Renal pelvis (tissue), 4 donors: Measurements from ENCODE around the gene PRSS2. TPM values are rescaled to one million over a fixed set of nuclear protein-coding genes. Genes with fewer than 3 reads are reported as not detected.

Experiments
- DNase-seq: peaks from one replicate; pipeline ENCODE4 v3.0.0-alpha.2; 2013
- polyA plus RNA-seq, 3 donors: library from polyadenylated mRNA; unstranded; fragments of 120-200 nt; gene quantifications; one replicate each; pipeline ENCODE4 v1.2.1, GENCODE V29; 2013; ENCODE audit not compliant: insufficient read length in 3 of 3

PRSS2 gene
- polyA plus RNA-seq, 3 donors, result not detected

DNA sequence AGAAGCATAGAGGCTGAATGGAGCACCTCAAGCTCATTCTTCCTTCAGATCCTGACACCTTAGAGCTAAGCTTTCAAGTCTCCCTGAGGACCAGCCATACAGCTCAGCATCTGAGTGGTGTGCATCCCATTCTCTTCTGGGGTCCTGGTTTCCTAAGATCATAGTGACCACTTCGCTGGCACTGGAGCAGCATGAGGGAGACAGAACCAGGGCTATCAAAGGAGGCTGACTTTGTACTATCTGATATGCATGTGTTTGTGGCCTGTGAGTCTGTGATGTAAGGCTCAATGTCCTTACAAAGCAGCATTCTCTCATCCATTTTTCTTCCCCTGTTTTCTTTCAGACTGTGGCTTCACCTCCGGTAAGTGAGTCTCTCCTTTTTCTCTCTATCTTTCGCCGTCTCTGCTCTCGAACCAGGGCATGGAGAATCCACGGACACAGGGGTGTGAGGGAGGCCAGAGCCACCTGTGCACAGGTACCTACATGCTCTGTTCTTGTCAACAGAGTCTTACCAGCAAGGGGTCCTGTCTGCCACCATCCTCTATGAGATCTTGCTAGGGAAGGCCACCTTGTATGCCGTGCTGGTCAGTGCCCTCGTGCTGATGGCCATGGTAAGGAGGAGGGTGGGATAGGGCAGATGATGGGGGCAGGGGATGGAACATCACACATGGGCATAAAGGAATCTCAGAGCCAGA, 31.0 kb downstream of the PRSS2 start:
- no peak for DNase-seq

DNA sequence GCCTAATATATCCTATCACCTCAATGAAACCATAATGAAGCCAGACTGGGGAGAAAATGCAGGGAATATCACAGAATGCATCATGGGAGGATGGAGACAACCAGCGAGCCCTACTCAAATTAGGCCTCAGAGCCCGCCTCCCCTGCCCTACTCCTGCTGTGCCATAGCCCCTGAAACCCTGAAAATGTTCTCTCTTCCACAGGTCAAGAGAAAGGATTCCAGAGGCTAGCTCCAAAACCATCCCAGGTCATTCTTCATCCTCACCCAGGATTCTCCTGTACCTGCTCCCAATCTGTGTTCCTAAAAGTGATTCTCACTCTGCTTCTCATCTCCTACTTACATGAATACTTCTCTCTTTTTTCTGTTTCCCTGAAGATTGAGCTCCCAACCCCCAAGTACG, 31.5 kb downstream of the PRSS2 start:
- DNase-seq, result no peak

DNA sequence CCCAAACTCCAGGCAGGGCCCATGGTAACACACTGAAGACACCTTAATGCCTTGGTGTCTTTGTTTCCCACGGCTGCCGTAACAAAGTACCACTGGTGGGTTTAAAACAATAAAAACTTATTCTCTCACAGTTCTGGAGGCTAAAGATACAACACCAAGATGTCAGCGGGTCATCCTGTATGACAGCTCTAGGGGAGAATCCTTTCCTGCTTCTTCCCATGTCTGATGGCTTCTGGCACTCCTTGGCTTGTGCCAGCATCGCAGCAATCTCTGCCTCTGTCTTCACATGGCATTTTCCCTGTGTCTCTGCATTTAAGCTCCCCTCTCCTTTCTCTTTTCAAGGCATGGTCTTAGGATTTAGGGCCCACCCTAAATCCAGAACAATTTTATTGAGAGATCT, 33.1 kb downstream of the PRSS2 start:
- DNase-seq, result no peak

DNA sequence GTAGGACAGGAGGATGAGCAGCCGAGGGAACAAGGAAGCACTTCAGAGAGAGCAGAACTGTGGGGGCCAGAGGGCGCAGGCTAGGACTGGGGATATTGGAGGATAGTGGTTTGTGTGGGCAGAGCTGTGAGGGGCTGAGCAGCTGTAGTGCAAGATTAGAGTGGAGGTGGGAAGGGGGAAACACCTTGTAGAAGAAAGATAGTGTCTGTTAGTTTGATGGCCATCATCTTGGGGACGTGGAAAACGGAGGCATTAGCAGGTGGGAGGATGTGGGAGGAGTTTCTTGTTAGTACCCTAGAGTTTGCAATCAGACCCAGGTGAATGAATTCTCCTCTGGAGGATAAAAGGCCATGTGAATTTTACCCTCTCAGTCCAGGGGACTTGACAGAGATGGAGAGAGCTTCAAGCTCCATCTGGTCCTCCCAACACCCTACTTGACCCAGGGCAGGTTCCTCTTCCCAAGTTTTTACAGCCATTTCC, 34.0 kb downstream of the PRSS2 start:
- no peak for DNase-seq

DNA sequence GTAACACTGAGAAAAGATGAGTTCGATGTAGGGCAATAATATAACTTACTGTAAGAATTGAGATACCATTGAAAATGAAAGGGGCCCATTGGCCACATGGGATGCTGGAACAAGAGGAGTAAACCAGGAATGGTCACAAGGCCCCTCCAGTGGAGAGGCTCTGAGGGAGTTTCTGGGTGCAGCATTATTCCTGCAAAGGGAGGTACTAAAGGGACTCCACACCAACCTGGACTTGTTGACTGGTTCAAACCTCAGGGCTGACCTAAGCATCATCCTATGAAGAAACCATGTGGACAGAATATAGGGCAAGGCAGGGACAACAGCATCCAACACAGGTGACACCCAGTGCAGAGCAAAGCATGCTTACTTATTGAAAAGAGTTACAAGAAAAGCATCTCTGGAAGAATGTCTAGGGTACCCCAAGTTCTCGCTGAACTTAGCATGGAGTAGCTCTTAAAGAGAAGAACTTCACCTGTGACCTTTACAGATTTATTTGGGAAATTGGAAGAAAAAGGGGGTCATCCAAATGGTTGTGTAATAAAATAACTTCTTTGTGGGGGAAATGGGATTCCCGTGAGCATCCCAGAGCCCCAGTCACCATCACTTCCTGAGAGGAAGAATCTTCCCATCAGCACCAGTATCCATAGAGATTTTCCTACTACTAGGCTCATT, 34.7 kb downstream of the PRSS2 start:
- DNase-seq, result no peak

DNA sequence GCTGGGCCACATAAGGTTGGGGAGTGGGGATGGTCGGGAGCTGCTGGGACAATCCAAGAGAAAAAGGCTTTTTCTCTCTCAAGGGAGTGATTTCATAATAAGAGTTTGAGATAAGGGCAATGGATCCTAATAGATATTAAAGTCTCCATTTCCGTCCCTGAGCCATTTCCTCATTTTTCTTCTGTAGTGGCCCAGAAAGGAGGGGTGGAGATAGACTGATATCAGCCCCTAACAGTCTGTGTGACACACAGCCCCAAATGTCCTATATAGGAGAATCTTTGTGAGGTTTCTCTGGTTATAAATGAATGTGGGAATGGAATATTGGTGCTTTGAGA, 35.2 kb downstream of the PRSS2 start:
- no peak for DNase-seq

DNA sequence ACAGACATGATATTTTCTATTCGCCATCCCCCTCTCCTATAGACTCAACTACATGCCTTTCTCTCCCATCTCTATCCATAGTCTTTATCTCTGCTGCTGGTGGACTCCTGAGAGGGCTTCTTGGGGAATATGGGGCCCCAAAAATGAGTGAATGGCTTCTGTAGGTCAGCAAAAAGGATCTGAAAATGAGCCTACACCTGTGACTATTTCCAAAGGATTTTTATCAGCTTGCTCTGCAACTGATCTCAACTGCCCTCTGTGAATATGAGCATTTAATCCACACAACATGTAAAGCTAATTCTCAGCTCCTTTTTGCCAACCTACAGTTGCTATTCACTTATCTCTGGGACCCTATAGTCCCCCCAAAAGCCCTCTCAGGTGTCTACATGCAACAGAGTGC, 36.2 kb downstream of the PRSS2 start:
- DNase-seq, result no peak

DNA sequence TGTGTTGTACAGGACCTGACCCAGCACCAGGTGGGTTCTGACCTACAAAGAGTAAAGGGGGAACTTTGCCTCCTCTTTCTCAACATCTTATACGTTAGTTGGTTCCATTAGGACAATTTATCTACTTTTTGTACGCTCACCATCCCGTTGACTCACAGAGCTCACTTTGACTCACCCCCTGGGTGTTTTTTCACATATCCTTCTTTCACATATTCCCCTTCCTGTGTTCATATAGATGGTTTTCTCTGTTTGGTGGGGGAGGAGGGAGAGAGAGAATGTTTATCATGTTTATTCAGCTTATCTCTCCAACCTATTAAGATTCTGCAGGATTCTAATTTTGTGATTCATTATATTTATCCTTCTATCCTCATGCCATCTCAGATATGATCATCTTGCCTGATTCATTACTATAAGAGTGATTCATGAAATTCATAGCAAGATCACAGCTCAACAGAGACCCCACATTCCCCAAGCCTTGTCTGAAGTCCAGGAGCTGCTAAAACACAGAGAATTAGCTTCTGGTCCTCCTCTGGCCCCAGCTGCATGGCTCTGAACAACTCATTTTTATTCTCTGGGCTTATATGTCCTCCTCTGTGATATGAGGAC, 37.2 kb downstream of the PRSS2 start:
- no peak for DNase-seq

DNA sequence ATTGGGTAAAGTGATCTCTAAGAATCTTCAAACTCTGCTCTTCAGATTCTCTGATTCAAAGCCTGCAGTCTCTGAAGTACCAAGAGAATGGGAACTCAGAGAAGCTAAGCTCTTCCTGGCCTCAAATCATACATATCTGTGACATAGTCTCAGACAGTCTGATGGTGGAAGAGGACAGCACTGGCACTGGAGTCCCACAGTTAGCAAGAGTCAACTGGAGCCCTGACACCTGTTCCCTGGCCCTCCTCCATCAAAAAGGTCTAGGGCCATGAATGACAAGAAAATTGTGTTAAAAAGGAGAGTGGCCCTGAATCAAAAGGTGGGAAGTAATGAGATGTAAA, 37.7 kb downstream of the PRSS2 start:
- no peak for DNase-seq

DNA sequence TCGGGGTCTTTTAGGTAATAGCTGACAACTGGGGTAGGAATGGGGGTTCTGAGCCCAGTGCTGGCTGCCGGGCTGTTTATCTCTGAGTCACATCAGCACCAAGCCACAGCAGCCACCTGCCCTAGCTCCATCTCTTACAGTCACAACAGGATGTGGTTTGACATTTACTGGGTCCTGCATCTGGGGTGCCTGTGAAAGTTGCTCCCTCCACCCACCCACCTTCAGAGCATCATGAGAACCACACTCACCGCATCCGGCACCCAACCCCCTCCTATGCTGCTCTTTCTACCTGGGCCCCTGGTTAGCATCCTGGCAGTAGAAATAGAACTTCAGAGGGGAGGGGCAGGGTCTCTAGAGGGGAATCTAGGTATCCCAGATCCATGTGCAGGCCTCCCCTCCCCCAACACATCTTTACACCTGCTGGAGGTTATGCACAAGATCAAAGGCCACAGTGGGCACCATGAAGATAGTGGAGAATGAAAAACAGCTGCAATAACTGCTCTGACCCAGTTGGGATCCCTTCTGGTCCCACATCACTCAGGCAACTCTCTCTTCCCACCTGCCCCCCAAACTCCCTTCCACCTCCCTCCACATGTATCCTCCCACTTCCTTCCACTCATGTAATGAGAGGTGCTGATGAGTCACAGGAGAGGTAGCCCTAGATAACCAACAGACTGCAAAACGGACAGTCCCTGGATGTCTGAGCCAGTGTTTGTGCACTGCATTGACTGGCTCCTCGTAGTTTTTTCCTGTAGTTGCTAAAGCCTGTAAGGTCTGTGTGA, 38.2 kb downstream of the PRSS2 start:
- DNase-seq, result no peak

DNA sequence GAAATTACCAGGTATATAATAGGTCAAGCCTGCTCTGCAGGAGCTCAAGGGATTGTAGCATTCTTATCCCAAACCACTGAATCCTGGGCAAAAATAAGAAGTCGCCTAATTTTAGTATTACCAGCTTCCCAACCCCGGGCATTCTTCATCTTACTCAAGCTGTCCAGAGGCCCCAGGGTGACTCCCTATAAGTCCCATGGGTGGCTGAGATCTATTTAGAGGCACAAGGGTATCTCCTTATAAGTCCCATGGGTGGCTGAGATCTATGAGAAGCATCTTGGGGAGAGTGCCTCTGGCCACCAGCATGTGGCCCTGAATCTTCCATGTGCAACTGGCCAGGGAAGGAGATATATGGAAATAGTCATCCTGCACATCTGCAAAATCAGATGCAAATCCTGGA, 38.9 kb downstream of the PRSS2 start:
- DNase-seq, result no peak

DNA sequence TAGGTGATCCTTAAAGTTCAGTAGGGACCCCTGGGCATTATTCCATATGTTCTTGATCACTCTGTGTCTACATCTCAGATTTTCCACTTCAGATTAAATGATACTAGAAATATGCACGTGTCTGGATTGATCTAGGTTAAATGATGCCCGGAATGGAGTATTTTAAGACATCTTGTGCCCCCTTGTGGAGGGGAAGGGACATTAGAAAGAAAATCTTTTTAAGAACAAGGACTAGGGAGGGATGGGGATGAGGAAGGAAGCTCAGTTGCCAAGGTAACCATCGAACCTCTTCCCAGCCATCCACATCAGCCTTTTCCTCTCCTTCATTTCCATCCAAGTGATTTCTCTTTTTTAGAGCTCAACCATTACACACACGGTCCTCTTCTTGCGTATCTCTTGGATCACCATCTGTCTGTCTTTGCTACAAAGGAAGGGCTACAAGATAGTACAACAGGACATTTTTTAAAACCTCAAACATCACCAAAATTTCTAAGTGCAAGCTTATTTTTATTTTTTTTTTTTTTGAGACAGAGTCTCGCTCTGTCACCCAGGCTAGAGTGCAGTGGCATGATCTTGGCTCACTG, 40.5 kb downstream of the PRSS2 start:
- no peak for DNase-seq

DNA sequence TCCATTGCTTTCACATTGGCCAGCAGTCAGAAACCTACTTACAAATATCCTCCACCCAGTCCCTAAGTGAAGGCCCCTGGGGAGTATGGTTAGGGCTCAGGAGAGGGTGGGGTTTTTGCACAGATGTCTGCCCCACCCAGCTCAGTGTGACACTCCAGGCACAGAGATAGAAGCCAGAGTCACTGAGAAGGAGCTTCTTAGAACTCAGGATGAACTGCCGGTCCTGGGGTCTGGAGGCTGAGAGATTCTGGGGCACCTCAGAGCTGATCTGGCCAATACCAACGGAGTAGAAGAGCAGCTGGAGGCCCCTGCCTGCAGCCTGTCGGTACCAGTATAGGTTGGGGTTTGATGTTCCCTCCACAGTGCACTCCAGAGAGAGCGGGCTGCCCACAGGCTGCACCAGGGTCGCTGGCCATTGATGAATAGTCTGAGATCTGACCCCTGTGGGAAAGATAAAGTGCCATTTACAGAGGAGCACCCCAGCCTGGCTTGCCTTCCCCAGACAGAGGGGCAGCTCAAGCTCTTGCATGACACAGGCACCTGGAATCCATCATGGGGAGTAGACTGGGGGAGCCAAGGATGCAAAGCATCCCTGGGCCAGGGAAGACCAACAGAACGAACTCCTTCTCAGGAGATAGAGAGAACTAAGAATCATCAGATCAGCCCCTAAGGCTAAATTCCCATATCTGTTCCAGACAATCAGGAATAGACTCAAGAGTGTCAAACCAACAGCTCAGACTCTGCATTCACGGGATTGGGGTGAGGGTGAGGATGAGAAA, 41.9 kb downstream of the PRSS2 start:
- no peak for DNase-seq

DNA sequence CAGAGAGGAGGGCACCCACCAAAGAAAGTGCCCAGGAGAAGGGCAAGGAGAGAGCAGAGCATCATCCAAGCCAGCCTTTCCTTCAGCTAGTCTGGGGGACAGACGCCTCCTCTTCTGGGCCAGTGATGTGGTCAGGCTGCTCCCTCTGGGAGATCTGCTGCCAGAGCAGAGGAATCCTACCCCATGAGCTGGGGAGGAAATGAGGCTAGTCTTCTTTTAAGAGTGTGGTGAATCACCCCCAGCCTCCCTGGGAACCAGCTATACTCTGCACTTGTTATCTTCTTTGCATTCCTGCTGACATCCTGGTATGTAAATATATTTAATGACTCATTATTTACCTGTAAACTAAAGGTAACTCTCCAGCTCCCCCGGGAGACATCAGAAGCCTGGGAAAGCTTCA, 42.5 kb downstream of the PRSS2 start:
- DNase-seq, result no peak

DNA sequence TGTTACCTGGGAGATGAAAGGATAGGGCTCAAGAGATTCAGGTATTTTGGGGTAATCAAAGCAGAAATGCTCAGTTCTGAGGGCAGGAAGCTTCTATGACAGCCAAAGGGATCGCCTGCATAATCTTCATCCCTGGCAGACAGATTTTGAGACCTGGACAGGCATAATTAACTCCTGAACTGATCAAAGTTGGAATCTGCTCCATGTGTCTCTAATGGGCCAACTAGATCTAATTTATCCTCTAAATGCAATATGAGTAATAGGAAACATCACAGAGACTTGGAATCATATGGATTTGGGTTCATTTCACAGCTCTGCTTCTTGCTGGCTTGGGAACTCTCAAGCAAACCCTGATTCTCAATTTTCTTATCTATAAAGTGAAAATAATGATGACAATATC, 42.9 kb downstream of the PRSS2 start:
- DNase-seq, result no peak

DNA sequence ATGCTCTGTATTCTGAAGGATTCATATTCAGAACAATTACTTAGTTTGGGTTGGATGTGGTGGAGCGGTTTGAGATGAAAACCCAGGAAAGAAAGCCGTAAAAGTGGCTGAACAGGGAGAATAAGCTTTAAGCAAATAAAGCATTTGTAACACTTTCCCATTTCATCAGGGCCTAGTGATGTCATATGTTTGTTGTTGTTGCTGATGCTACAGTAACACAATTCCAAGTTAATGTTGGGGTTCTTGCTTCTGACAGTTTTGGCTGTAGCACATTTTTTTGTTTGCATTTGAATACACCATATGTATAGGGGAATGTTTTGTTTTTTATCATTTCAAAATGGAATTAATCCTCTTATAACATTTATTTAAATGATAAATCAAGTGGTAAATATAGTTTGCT, 43.7 kb downstream of the PRSS2 start:
- DNase-seq, result no peak

DNA sequence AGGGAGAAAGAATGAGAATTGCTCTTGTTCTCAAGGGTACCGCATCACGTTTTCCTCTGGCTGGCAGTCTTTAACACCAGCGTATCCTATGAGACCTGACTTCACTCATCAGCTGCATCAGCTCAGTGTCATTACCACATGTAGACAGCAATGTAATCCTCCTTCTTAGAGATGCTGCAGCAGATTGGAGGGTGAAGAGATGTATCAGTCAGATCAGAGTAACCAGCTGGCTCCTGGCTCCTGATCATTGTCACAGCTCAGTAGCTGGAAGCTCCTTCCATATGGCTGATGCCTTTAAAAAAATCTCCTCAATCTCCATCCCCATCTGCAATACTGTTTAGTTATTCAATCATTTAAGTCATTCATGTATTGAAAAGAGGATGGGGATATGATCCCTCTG, 44.4 kb downstream of the PRSS2 start:
- DNase-seq, result no peak

DNA sequence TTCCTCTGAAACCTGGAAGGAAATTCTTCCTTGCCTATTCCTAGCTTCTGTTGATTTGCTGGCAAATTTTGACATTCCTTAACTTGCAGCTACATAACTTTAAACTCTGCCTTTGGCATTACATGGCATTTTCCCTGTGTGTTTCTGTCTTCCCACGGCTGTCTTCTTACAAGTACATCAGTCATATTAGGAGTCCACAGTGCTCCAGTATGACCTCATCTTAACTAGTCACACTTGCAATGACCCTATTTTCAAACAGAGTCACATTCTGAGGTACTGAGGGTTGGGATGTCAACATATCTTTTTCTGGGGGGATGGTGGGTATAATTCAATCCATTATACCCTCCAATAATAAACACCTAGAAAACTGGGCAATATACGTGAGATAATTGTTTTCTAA, 46.7 kb downstream of the PRSS2 start:
- DNase-seq, result no peak

DNA sequence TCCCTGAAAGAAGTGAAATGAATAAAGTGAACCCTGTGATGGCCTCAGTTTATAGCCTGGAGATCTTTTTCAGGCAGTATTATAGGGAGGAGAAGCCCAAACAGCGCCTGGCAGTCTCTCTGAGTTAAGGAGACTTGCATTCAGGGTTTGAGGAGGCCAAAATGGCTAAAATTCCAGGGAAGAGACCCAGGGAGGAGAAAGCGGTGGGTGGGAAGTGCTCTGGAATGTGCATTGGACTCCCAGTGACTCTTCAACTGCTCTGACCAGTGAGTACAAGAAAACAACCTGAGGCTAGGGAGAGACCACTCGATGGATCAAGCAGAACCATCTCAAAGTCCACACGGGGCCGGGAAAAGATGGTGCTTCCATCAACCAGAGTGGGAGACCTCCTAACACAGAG, 48.8 kb downstream of the PRSS2 start:
- DNase-seq, result no peak

DNA sequence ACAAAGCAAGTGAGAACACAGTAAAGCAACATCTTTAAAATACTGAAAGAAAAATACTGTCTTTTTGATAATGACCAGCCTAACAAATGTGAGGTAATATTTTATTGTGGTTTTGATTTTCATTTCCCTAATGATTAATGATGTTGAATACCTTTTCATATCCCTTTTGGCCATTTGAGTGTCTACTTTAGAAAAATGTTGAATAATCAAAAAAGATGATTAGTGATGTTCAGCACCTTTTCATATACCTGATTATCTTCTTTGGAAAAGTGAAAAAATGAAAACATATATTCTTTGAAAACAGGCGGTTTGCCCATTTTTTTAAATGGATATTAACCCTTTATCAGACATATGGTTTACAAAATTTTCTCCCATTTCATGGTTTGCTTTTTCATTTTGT, 51.9 kb downstream of the PRSS2 start:
- DNase-seq, result no peak
